Measurements from ENCODE around the gene ARL5B. TPM values are rescaled to one million over a fixed set of nuclear protein-coding genes. Genes with fewer than 3 reads are reported as not detected.

ARL5B gene
- total RNA-seq, 2 experiments from 2014 or later = 9.1 TPM

DNA sequence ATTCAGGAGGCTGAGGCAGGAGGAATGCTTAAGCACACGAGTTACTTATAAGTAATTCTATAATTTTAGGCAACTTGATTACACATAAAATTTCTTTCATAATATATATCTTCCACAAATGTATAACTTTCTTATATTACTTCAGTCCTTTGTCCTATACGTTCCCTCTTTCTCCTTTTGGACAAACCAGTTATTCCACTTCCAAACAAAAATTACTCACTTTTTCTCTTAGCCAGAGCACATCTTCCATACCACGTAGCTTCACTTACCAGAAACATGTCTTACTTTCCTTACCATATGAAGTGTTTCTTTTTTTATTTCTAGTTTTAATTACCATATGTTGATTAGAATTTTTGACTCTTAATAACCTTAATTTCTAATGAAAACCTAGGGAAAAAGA is 64.6 kb downstream of the ARL5B start:
- H3K4me1 Mint-ChIP-seq (ENCODE audit: low read depth) = no peaks in the 10 kb centered on the region
- CTCF ChIA-PET = interaction anchor here (1.1 kb wide), 1 partner anchor 12 kb away, joined by 3 read pairs; no protein-coding TSS in a partner anchor

More for the DNA sequence above, 64.6 kb downstream of the ARL5B start:
- POLR2A ChIA-PET = no interaction called here
- Mint-ChIP-seq H3K4me3 (no peak overlapping the region), H3K27ac (no peak overlapping the region), H3K36me3 (ENCODE audit: low read depth) (no peaks in the 10 kb centered on the region), H3K27me3 (ENCODE audit: low read depth) (no peaks in the 10 kb centered on the region), H3K9me3 (ENCODE audit: insufficient read depth) (no peaks in the 10 kb centered on the region)
- no peak for DNase-seq
- ATAC-seq = no peak

Other genes with a start within 250 kb of the ARL5B start
- 10 to 100 TPM; 21.2 to 24.6 TPM for gene NSUN6, start 7.8 kb upstream of the ARL5B start, total RNA-seq

Measured in activated CD8-positive, alpha-beta T cell treated with anti-CD3 and anti-CD28 coated beads, Interleukin-2, amount 10 ng/mL, durations not matched to agents 7 days and 5 days (primary cell).